Measurements from ENCODE around the gene NSUN7. TPM values are rescaled to one million over a fixed set of nuclear protein-coding genes. Genes with fewer than 3 reads are reported as not detected.

NSUN7 gene
- total RNA-seq, 1 donor from 2014 or later = 0.79 TPM

GRCh38 chr4:40713798-40714197, 36.0 kb upstream of the NSUN7 start:
- FAIRE-seq (no peak), DNase-seq (ENCODE audit: low read depth) (no peak)
- TF ChIP-seq, protein P1, sequence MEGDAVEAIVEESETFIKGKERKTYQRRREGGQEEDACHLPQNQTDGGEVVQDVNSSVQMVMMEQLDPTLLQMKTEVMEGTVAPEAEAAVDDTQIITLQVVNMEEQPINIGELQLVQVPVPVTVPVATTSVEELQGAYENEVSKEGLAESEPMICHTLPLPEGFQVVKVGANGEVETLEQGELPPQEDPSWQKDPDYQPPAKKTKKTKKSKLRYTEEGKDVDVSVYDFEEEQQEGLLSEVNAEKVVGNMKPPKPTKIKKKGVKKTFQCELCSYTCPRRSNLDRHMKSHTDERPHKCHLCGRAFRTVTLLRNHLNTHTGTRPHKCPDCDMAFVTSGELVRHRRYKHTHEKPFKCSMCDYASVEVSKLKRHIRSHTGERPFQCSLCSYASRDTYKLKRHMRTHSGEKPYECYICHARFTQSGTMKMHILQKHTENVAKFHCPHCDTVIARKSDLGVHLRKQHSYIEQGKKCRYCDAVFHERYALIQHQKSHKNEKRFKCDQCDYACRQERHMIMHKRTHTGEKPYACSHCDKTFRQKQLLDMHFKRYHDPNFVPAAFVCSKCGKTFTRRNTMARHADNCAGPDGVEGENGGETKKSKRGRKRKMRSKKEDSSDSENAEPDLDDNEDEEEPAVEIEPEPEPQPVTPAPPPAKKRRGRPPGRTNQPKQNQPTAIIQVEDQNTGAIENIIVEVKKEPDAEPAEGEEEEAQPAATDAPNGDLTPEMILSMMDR (IDR thresholded peaks at IDR 0.05; ENCODE audit: insufficient read depth, low read length, severe bottlenecking) = no peak
- Histone ChIP-seq H3K27me3 (ENCODE audit: control insufficient read depth, insufficient read depth, low read length) (no peaks in the 10 kb centered on the region), H3K4me3 (ENCODE audit: low read depth, low read length) (no peak overlapping the region), H3K36me3 (ENCODE audit: control insufficient read depth, insufficient read depth, low read length) (no peaks in the 10 kb centered on the region)

- TF ChIP-seq, protein P1 (IDR thresholded peaks at IDR 0.05; ENCODE audit: insufficient read depth, low read length, severe bottlenecking) = no peak
- no peaks in the 10 kb centered on the region for H3K36me3 ChIP-seq (ENCODE audit: control insufficient read depth, insufficient read depth, low read length)
- DNase-seq (ENCODE audit: low read depth) (no peak), FAIRE-seq (no peak)
- H3K27me3 ChIP-seq (ENCODE audit: control insufficient read depth, insufficient read depth, low read length) = no peaks in the 10 kb centered on the region
- H3K4me3 ChIP-seq (ENCODE audit: low read depth, low read length) = no peak overlapping the region
Observed at GRCh38 chr4:40718586-40718985, 31.2 kb upstream of the NSUN7 start.

DNA sequence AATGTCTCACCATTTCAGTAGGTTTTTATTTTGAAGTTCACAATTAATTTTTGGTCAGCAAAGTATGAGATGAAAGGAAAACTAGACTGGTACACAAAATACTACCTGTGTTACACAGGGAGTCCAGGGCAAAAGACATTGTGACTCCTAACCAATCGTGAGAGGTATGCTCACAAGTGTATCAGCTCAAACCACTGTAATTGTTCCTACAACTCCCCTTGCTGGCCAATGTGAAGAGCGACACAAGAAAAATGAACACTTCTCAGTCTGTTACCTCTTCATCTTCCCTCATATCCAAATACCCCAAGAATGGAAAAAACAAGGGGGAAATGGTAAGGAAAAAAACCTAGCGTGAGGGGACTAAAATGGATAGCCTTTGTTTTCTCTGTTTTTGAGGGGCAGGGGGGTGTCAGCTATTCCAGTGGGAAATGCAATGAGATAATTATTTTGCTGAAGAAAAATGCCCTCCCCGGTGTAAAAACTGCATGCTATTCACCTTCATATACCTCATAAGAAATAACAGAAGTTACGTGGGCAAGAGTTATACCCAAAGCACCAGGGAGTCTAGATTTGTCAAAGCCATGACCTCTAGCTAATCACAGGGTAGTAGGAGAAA, 30.6 kb upstream of the NSUN7 start:
- H3K36me3 ChIP-seq (ENCODE audit: control insufficient read depth, insufficient read depth, low read length) = no peaks in the 10 kb centered on the region
- no peaks in the 10 kb centered on the region for H3K27me3 ChIP-seq (ENCODE audit: control insufficient read depth, insufficient read depth, low read length)
- TF ChIP-seq, protein P1 (IDR thresholded peaks at IDR 0.05; ENCODE audit: insufficient read depth, low read length, severe bottlenecking) = peak; percentile 70
- H3K4me3 ChIP-seq (ENCODE audit: low read depth, low read length) = no peak overlapping the region
- FAIRE-seq = no peak
- DNase-seq (ENCODE audit: low read depth) = peak; percentile 74

DNA sequence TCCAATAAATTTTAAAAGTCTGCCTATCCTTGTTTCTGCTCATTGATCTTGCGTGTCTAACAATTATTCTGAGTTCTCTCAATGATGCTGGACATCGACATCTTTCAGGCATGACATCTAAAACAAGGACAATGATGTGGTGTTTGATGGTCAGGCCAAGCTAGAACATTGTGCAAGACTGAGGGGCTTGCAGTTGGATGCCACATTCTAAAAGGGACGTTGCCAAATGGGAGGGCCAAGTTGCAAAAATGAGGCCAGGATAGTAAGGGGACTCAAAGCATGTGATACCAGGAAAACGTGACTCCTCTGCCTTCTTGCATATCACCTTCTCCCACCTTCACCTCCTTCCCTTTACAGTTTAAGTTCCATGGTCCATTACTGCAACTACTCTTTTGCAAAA, 29.4 kb upstream of the NSUN7 start:
- Histone ChIP-seq H3K4me3 (ENCODE audit: low read depth, low read length) (no peak overlapping the region), H3K27me3 (ENCODE audit: control insufficient read depth, insufficient read depth, low read length) (no peaks in the 10 kb centered on the region), H3K36me3 (ENCODE audit: control insufficient read depth, insufficient read depth, low read length) (no peaks in the 10 kb centered on the region)
- TF ChIP-seq, protein P1 (IDR thresholded peaks at IDR 0.05; ENCODE audit: insufficient read depth, low read length, severe bottlenecking) = no peak
- FAIRE-seq = peak; percentile 70
- no peak for DNase-seq (ENCODE audit: low read depth)

- TF ChIP-seq, protein P1 (IDR thresholded peaks at IDR 0.05; ENCODE audit: insufficient read depth, low read length, severe bottlenecking) = no peak
- H3K4me3 ChIP-seq (ENCODE audit: low read depth, low read length) = no peak overlapping the region
- H3K36me3 ChIP-seq (ENCODE audit: control insufficient read depth, insufficient read depth, low read length) = no peaks in the 10 kb centered on the region
- DNase-seq (ENCODE audit: low read depth) = no peak
- H3K27me3 ChIP-seq (ENCODE audit: control insufficient read depth, insufficient read depth, low read length) = no peaks in the 10 kb centered on the region
- no peak for FAIRE-seq
Observed at GRCh38 chr4:40720916-40721315, 28.8 kb upstream of the NSUN7 start.

- Histone ChIP-seq H3K27me3 (ENCODE audit: control insufficient read depth, insufficient read depth, low read length) (no peaks in the 10 kb centered on the region), H3K36me3 (ENCODE audit: control insufficient read depth, insufficient read depth, low read length) (no peaks in the 10 kb centered on the region), H3K4me3 (ENCODE audit: low read depth, low read length) (no peak overlapping the region)
- DNase-seq (ENCODE audit: low read depth) = peak; percentile 72
- TF ChIP-seq, protein P1 (IDR thresholded peaks at IDR 0.05; ENCODE audit: insufficient read depth, low read length, severe bottlenecking) = no peak
- no peak for FAIRE-seq
Observed at GRCh38 chr4:40721730-40722171, 28.0 kb upstream of the NSUN7 start.
